HG03432 (cell line): ENCODE data around the gene HOXD3.

ENCODE experiments used
- ATAC-seq: cut with Tn5 transposase; IDR thresholded peaks from one replicate; pipeline ENCODE4 v1.9.1; 2021; ENCODE audit warnings: mild to moderate bottlenecking, moderate library complexity; ENCODE audit not compliant: unreplicated experiment

Gene HOXD3

GRCh38 chr2:176156807-176157498, at the start of gene HOXD3:
Gene HOXD3, plus strand, starts transcription at chr2:176157307. Its CDS starts 11,808 bp downstream, at chr2:176169115.
- ATAC-seq = no peak

DNA sequence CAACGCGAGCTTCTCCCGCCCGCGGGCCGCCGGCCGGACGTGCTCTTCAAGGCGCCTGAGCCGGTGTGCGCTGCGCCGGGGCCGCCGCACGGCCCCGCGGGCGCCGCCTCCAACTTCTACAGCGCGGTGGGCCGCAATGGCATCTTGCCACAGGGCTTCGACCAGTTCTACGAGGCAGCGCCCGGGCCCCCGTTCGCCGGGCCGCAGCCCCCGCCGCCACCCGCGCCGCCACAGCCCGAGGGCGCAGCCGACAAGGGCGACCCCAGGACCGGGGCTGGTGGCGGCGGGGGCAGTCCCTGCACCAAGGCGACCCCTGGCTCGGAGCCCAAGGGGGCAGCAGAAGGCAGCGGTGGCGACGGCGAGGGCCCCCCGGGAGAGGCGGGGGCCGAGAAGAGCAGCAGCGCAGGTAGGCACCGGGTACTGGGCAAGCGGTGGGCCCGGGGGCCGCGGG, 49.4 kb upstream of the HOXD3 start:
- no peak for ATAC-seq

DNA sequence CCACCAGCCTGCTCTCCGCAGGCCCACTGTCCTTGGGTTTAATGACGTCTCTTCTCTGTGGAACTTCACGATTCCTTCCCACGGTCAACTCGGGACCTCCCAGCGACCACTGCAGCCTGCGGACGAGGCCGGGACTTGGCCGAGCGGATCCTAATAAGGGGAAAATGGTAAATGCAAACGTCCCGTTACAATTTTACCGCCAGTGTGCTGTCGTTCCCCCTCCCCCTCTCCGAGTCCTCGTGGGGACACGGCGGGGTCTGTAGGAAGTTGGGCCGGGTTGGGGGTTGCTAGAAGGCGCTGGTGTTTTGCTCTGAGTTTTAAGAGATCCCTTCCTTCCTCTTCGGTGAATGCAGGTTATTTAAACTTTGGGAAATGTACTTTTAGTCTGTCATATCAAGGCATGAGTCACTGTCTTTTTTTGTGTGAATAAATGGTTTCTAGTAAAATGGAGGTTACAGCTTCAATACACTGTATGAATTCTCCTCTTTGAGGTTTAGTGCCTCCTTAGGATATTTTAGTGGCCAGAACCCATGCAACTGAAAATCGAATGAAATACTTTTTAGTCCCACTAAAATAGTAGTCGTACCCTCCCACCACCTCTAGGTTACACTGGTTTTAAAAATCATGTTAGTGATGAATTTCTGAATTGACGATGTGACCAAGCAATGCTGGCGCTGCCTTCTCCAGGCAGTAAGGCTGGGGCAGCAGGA, 47.8 kb upstream of the HOXD3 start:
- ATAC-seq = no peak

- ATAC-seq = no peak
Observed at GRCh38 chr2:176109946-176110345, 47.2 kb upstream of the HOXD3 start.

DNA sequence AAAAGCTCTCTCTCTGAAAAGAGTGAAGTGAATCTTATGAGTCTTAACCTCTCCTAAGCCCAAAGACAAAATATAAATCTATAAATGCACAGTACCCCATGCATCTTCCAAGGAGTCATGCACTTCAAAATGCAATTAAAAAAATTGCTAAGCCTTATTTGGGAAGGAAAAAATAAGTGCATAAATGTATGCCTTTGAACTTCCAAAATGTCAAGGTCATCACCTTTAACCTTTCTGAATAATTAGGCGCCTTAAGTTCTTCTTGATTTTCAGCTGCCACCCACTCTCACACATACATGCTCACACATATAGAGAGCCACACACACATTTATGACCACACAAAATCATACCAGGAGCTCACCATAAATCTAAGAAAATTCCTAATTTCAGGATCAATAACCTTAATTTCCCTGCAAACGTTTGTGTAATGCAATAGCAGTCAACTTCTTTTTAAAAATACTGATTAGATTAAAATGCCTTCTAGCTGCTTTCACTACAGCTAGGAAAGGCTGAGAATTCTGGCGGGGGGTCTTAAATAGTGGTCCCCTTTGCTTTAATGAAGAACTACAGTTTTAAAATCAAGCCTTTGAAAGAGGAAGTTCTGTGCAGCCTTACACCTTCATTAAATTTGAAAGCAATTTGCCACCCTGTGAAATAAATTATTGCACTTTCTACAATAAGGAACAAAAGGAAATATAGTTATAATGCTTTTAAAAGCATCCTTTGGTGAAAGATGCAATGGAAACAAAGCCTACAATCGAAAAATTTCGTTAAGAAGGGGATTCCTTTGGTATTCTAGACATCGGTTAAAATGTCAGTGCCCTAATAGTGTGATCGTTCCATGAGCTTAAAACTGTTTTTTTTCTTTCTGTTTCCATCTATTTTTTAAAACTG, 46.4 kb upstream of the HOXD3 start:
- ATAC-seq = no peak

- ATAC-seq = peak; percentile 53
Observed at GRCh38 chr2:176111309-176111663, 45.8 kb upstream of the HOXD3 start.

- no peak for ATAC-seq
Observed at GRCh38 chr2:176111846-176112374, 45.2 kb upstream of the HOXD3 start.

DNA sequence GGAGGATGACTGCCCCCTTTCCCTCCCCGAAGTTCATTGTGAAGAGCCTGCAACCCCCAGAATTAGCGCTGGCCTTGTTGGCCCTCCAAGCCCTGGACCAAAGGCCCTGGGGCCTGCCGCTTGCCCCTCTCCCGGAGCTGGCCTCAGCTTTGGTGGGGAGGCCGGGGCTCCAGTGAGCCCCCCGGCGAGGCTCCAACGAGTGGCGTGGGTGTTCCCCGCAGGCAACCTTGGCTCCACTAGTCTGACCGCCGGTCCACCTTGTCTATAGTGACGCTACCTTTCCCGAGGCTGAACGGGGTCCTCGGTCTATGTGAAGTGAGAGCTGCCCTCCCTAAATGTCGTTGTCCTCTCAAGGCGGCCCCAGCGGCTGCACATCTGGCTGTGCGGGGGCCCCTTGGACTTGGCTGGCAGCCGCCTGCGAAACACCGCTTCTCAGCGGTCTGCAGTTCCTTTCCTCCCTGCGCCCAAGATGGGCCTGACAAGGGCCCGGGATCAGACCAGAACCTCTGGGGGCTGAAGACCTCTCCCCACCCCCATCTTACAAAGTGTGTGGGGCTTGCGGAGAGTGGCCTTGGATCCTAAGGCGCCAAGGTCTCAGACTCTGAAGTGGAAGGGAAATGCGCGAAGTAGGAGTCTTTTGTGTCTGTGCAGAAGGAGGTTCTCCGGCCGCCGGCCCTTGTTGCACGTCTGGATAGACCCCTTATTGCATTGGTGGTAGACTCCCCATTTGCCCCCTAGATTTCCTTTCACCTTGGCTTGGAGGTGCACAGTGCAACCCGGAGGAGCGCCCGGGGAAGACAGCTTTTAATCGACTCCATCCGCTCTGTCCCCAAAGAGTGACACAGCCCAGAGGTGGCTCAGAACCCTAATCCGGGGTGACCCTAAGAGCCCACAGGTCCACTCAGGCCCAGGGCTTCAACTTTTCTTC, 44.5 kb upstream of the HOXD3 start:
- no peak for ATAC-seq

- ATAC-seq = no peak
Observed at GRCh38 chr2:176114120-176114929, 42.8 kb upstream of the HOXD3 start.

- ATAC-seq = no peak
Observed at GRCh38 chr2:176114930-176115625, 42.0 kb upstream of the HOXD3 start.

DNA sequence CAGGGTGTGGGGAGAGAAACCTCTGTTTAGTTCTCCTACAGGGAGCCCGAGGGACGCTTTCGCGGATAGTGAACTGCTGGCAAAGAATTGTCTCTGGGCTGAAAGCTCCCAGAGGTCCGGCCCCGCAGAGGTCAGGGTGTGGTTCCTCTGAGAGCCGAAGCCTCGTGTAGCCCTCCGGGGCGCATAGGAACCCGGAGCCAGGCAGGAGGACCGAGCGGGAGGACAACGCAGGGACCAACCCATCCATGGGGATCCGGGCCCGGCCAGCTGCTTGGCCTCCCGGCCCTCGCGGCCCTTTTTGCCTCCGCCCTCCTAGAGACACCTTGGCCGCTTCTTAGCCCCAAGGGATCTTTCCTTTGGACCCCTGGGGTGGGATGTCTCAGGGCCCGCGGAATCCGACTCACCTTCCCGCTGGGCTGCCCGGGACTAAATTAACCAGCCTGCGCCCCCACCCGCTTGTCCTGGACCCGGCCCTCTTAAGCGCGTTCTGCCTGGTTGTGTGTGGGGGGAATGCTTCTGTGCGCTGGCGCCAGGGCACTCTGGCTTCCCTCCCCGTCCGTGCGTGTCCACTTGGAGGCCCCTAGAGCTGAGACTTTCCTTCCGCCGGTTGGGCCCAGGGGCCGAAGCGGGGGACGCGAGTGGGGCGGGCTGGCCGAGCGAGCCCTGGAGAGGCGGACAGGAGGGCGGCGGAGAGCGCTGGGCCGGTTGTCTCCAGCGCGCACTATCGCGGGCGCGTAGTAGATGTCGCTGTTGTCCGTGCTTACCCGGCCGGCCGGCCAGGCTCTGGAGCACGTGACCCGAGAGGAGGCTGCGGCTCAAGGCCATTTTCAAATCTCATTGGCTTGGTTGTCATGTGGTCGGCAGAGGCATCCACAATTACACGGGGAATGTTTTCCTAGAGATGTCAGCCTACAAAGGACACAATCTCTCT, 41.0 kb upstream of the HOXD3 start, which contains the start of gene HOXD10:
TSS of gene HOXD10 (plus strand) at position 896 of the 931 bp plus-strand sequence. CDS start 56 bp downstream, outside the sequence.
- no peak for ATAC-seq

GRCh38 chr2:176117162-176117822, 39.8 kb upstream of the HOXD3 start:
- no peak for ATAC-seq

DNA sequence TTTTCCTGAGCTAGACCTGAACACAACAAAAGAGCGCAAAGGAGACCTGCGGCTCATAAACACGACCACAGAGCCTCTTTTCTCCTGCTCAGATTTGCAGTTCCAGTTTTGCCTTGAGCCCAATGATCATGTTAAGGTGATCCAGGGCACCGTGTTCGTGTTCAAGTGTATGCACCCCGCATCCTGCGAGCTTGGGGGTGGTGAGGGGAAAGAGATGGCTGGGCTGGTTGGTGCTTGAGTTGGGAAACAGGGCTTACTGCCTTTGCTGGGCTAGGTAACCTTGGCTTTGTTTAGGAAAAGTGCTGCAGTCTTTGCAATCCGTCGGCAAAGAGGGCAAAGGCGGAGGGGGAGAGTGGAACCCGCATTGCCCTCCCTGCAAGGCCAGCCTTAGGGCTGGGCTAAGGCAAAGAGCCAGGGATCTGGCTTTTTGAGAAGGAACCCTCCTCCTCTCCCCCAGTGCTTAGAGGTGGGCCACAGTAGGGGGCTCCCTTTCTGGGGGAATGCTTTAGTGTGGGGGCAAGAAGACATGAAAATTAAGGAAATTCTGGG, 39.2 kb upstream of the HOXD3 start:
- ATAC-seq = no peak

GRCh38 chr2:176118601-176119339, 38.3 kb upstream of the HOXD3 start:
- ATAC-seq = no peak

DNA sequence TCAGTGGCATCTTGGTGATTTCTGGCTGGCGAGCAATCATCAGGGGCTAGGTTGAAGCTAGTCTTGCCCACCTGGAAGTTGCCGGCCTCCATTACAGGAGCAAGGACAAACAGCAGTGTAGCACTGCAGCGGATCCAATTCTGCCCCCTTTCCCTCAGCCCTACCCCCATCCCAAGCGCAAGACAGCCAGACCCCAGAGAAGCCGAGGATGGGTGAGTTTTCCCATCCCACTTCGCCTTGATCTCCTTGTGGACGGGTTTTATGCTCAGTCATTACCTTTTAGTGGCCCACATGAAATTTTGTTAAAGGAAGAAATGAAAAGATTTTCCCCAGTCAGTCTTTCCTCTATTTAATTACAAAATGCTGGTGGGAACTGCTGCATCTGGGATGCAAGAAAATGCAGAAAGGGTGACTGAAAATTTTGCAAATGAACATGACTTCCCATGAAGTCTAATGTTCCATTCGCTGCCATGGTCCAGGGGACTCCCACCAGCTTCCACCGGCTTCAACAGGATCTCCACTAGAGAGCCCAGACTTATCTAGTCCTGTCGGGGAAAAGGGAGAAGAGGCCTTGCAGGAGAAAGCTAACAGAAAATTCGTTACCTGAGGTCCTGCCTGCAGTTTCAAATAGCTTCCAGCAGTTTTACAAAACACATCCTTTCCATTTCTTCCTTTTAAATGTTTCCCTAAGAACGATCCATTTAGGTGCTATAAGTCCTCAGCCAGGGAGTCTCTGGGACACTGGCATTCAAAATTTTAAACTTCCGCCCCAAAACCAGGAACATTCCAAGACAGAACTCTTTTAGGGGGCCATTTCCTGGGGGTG, 36.5 kb upstream of the HOXD3 start:
- no peak for ATAC-seq
